Activated T-helper 9 cell treated with anti-CD3 and anti-CD28 coated beads, Interleukin-2, amount 50 U/mL, for 16 hours (primary cell): ENCODE data around the gene WDR73.
"Not testable (repeated sequence)": the region's sequence is repeated elsewhere in the genome, so short reads cannot be mapped to it uniquely, and the experiment has no call there.

Experiments
- DNase-seq: peaks from one replicate; pipeline ENCODE4 v3.0.0-alpha.2; 2020; ENCODE audit warnings: low read depth

WDR73 gene

GRCh38 chr15:84657748-84658079, 3.6 kb upstream of the WDR73 start:
- no peak for DNase-seq

DNA sequence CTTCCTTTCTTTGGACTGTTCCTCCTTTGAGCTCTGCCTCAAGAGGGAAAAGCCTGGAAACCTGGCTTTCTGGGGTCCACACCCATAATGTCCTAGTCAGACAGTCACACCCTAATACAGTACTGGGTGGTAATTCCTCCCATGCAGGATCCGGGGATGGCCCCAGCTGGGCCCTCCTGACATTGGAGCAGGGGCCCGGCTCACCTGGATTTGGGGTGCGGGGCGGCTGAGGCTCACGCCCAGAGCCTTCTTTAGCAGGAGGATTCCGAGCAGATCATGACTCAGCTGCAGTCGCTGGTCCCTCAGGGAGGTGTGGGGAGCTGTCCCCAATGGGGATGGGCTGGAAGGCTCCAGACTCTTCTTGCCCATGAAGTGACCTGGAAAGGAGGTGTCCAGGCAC, 2.9 kb upstream of the WDR73 start:
- DNase-seq = no peak

- DNase-seq = peak; percentile 66
Observed at GRCh38 chr15:84654689-84655453, 788 bp upstream of the WDR73 start.

GRCh38 chr15:84653584-84653909, 536 bp downstream of the WDR73 start:
- DNase-seq = no peak

DNA sequence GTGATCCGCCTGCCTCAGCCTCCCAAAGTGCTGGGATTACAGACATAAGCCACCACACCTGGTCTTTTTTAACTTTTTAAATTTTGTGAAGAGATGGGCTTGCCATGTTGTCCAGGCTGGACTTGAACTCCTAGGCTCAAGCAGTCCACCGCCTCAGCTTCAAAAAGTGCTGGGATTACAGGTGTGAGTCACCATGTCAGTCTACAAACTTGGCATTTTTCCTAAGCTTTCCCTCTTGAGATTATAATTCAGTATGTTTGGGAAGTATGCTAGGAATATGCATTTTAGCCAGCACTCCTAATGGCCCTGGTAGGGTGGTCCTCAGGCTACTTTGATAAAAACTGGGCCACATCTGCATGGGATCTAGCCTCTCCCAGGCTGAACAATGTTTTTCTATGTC, 4.4 kb downstream of the WDR73 start:
- DNase-seq = no peak

DNA sequence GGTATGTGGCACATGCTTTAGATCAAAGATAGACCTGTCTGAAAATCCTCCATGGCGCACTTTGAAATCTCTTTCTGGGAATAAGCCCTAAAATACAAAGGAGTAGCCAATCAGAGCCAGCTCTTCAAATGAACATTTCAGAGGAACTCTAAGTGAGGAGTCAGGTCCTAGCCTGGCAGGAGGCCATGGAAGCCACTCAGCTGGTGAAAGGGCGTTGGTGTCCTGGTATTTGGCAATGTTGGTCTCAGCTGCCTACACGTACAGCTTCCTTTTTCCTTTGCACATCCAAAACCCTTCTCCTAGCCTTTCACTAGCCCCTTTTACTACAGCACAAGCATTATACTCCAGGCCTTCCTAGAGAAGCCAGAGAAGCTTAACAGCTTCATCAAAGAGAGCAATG, 5.5 kb downstream of the WDR73 start:
- no peak for DNase-seq

DNA sequence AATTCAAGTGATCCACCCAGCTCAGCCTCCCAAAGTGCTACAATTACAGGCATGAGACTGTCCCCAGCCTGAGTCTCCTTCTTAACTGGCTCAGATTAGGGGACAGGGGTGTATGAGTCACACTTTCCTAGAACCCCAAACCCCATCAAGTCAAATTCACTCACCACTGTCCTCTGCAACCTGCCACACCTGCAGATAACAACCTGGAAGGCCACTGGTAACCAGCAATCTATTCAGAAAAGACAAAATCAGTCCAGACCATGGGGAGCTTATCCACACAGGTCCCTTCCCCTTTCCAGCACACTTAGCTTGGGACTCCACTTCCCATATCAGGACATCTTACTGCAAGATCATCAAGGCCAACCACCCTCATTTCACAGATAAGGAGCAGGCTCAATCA, 6.4 kb downstream of the WDR73 start:
- DNase-seq = no peak

- DNase-seq = no peak
Observed at GRCh38 chr15:84645997-84646396, 8.1 kb downstream of the WDR73 start.

- DNase-seq = no peak
Observed at GRCh38 chr15:84645496-84645895, 8.6 kb downstream of the WDR73 start.

DNA sequence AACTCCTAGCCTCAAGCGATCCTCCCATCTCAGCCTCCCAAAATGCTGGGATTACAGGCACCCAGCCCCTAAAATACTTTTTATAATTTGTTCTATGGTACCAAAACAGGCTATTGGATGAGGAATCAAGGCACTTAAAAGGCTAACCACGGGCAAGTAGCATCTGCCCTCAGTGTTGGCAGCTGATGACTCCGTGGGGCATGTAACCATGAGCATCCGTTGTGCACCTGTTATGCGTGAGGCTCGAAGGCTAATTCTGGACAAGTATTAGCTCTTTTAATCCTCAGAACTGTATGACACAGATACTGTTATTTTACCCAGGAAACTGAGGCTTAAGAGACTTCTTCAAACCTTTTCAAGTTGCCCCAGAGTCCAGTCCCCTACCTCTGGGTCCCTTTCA, 10.2 kb downstream of the WDR73 start:
- DNase-seq = no peak

- DNase-seq = not testable (repeated sequence)
Observed at GRCh38 chr15:84642640-84643039, 11.4 kb downstream of the WDR73 start.

- DNase-seq = not testable (repeated sequence)
Observed at GRCh38 chr15:84641871-84642270, 12.2 kb downstream of the WDR73 start.

GRCh38 chr15:84638103-84638502, 16.0 kb downstream of the WDR73 start:
- no peak for DNase-seq

- DNase-seq = no peak
Observed at GRCh38 chr15:84634228-84634837, 19.8 kb downstream of the WDR73 start.

DNA sequence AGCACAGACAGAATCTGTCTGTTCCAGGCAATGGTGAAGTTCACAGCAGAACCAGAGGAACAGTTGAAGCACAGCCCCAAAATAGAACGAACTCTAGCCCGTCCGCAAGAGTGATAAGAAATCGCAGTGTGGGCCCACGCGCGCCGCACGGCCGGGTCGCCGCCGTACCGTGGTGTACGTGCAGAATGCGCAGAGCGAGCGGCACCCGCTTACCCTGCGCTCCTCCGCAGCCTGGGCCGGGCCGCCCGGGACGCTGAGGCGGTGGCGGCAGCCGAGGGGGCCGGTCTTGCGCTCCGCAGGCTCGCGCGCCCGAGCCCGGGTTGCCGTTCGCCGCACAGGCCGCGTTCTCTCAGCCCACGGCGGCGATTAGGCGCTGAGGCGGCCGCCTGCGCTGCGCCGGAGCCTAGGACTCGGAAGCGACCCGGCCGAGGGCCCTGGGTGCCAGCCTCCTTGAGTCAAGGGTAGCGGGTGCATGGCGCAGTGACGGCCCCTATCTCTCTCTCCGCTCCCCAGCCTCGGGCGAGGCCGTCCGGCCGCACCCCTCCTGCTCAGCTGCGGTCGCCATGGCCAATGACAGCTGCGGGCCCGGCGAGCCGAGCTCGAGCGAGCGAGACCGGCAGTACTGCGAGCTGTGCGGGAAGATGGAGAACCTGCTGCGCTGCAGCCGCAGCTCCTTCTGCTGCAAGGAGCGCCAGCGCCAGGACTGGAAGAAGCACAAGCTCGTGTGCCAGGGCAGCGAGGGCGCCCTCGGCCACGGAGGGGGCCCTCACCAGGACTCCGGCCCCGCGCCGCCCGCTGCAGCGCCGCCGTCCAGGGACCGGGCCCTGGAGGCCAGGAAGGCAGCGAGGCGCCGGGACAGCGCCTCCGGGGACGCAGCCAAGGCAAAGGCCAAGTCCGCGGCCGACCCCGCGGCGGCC, 20.5 kb downstream of the WDR73 start:
- peak; percentile 58 for DNase-seq

- no peak for DNase-seq
Observed at GRCh38 chr15:84631706-84632272, 22.3 kb downstream of the WDR73 start.

DNA sequence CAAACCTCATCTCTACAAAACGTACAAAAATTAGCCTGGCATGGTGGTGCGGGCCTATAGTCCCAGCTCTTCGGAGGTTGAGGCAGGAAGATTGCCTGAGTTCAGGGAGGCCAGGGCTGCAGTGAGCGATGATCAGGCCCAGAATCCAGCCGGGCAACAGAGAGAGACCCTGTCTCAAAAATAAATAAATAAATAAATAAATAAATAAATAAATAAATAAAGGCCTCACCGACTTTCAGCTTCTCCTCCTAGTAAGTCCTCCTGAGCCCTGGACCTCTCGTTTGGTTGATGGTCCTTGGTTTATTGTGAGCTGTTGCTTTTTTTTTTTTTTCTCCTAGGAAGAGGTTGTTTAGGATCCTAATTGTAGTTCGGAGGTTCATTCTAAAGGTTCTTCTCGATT, 25.1 kb downstream of the WDR73 start:
- DNase-seq = no peak

DNA sequence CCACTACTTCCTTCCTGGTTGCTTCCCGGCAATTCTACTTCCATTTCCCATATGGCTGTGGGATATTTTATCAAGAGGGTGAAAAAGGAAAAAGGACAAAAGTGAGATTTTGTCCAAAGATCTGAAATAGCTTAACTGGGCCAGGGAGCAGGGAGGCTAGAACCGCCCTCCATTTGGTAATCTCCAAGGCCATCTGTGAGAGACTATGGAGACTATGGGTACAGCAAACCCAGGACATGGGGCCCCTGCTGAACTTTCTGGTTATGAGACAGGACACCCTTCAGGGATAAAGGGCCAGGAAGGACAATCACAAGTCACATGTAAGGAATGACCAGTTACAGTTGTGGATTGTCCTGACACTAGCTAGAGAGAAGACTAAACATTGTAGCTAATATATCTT, 29.0 kb downstream of the WDR73 start:
- no peak for DNase-seq

GRCh38 chr15:84624359-84624758, 29.7 kb downstream of the WDR73 start:
- no peak for DNase-seq

- DNase-seq = no peak
Observed at GRCh38 chr15:84621358-84621979, 32.6 kb downstream of the WDR73 start.

DNA sequence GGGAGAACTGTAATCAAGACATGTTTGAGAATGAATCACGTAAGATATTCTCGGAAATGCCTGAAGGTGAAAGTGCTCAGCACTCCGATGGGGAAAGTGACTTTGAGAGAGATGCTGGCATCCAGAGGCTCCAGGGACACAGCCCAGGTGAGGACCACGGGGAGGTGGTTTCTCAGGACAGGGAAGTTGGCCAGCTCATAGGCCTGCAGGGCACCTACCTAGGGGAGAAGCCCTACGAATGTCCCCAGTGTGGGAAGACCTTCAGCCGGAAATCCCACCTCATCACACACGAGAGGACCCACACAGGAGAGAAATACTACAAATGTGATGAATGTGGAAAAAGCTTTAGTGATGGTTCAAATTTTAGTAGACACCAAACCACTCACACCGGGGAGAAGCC, 33.5 kb downstream of the WDR73 start:
- no peak for DNase-seq

GRCh38 chr15:84616235-84616634, 37.8 kb downstream of the WDR73 start:
- DNase-seq = no peak
